NCI-H1436 treated with DMSO at 0.1 percent for 48 hours (cell line): ENCODE data around the gene FRMPD3.
"Not testable (repeated sequence)": the region's sequence is repeated elsewhere in the genome, so short reads cannot be mapped to it uniquely, and the experiment has no call there.

Source experiments
- DNase-seq: peaks from one replicate; lab custom pipeline; 2025; lab: John Stamatoyannopoulos, UW

Gene FRMPD3

DNA sequence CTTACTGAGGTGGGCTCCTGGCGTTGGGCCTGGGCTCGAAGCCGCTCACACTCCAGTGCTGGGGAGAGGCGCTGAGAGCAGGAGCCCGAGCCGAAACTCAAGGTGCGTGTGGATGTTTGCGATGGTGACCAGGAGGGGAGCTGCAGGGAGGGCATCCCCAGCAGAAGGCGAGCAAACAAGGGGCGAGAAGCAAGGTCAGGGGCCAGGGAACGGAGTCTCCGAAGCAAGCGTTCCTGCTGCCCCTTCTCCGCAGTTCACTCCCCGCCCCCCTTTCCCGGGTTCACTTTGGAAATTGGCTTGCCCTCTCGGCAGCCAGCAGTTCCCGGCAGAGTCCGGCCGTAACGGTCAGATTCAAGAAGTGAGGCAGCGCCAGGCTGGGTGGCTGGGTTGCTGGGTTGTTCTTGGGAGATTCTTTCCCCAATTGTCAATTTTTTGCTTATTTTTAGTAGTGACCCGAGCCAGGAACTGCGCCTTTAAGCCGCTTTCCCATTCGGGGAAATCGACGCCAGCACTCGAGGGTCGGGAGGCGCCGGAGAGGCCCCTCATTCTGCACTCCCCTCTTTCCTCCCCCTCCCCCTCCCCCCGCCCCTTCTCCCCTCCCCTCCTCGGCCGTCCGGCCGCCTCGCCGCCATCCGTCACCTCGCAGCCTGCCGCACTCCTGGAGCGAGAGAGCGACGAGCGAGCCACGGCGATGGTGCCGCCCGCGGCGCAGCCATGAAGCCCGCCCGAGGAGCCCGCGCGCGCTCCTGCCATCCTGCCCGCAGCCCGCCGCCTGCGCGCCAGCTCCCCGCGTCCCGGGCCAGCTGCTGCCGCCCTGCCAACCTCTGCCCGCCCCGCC, at the start of gene FRMPD3:
Gene FRMPD3 (plus strand): TSS at position 655 of the 838 bp plus-strand sequence. CDS start 76,937 bp downstream, outside the sequence.
- DNase-seq: no peak

DNA sequence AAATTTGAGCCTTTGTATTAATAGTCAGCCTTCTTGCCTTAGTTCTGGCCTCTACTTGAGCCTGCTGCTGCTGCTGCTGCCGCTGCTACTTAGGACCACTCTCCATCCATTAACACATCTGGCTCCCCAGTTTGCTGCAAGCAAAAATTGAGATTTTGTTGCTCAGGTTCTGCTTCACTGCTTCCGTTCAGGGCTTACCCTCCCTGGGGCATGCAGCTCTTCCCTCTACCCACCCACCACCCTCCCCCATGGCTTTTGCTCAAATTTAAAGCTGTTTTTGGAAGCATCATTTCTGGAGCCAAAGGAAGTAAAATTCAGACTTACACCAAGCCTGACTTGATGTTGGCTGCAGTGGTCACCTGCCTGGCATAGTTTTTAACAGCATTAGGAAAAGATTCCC, 28.9 kb upstream of the FRMPD3 start:
- no peak for DNase-seq

- DNase-seq: no peak
Measured at GRCh38 chrX:107421337-107421861, 28.1 kb upstream of the FRMPD3 start.

DNA sequence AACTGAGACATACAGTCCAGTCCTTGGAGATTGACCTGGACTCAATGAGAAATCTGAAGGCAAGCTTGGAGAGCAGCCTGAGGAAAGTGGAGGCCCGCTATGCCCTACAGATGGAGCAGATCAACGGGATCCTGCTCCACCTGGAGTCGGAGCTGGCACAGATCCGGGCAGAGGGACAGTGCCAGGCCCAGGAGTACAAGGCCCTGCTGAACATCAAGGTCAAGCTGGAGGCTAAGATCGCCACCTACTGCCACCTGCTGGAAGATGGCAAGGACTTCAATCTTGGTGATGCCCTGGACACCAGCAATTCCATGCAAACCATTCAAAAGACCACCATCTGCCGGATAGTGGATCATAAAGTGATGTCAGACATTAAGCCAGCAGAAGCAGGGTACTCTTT, 20.4 kb upstream of the FRMPD3 start:
- no peak for DNase-seq

- DNase-seq: no peak
Measured at GRCh38 chrX:107440187-107440586, 9.3 kb upstream of the FRMPD3 start.

DNA sequence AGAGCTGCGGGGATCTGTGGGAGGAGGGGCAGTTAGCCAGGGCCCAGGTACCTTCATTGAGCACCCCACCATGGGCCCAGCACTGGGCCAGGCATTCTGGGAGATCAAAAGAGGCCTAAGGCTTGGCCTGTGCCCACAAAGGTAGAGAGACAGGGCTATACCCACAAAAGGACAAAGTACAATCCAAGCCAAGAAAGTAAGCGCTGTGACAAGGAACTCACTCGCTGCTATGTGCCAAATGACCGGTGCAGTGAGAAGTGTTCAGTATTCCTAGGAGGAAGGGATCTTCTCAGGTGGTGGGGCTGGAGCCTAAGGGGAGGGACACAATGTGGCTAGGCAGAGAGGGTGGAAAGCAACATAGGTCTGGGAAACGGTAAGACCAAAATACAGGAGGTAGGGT, 8.8 kb upstream of the FRMPD3 start:
- DNase-seq: no peak

DNA sequence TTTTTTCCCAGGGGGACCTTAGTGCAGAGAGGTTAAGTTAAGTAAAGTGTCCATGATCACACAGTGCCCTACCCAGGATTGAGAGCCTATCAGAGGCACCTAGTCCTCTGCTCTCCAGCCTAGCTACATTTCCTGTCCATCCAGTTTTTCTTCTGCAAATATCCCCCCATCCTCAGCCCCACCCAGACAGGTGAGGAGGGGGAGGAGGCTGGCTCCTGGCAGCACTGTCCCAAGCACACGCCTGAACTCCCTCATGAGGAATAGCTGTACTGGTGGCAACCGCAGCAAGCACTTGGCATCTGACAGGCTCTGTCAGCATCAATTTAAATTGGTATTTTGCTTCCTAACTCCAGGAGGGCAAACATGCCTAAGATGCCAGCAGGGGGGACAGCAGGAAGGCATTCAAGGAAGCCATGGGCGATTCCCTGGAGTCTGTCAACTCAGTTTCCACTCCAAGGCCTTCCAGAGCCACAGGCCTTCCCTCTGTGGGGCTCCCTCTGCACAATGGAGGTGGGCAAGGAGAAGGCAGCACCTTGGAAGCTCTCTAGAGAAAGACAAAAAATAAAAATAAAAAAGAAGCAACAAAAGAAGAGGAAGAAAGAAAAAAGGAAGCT, 6.4 kb upstream of the FRMPD3 start:
- DNase-seq: no peak

GRCh38 chrX:107445146-107445545, 4.3 kb upstream of the FRMPD3 start:
- DNase-seq: no peak

DNA sequence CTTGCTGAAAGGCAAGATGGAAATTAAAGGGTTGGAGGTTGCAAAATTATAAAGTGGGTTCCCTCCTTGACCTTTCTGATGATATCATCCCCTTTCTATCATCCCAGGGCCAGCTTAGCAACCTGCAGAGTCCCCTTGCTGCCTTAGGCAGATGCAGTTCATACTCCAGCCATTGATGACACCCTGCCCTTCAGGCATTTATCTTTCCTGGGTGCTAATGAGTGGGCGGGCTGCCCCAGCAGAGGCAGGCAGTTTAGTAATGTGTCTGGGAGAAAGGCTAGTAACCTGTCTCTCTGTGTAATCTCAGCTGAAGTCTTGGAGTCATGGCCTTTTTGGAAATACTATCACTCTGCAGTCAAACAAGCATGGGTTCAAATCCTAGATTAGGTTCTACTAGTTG, 3.8 kb upstream of the FRMPD3 start:
- no peak for DNase-seq

- no peak for DNase-seq
Measured at GRCh38 chrX:107447642-107448041, 1.8 kb upstream of the FRMPD3 start.

GRCh38 chrX:107448625-107448997, 841 bp upstream of the FRMPD3 start:
- no peak for DNase-seq

DNA sequence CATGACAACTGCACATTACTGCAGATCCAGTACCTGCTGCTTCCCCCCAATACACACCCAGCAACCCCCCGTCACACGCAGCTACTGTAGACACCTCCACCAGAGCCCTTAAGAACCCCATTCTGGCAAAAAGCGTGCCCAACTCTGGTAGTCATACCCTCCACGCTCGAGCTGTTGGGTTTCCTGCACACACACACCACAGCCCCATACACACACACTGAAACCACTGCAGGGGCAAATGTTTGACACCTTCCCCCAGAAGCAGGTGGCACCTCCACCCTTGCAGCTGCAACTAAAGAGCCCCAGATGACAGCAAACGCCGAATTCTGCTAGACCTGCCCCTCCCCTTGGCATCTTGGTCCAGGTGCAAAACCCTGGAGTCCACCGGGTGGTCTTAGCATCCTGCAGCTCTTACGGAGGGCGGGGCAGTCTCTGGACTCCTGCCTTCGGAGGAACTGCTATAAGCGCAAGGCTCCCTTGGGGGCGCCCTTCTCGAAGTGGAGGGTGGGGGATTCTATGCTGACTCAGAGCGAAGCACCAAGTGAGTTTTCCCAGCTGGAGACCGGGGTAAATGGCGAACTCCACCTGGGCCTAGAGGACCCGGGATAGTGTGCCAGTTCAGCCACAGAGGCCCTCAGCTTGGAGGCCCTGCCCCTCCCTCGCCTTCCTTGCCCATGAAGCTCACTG, 1.5 kb downstream of the FRMPD3 start:
- peak; percentile 38 for DNase-seq

DNA sequence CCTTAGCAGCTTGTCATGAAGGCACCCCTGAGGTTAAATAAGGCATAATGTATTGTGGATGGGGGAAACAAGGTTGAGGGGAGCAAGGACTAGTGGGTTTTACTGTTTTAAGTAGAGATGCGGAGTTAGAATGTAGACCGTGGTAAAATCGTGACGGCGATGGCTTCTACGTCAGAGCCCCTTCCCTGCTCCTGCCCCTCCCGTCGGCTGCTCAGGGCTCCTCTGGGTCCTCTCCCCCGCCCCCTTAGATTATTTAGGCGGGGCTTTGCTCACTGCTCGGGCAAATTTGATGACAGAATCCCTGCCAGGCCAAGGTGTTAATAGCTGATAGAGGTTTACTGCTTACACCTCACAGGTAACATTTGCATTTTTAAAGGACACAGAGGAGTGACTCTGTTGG, 2.3 kb downstream of the FRMPD3 start:
- peak; percentile 71 for DNase-seq

DNA sequence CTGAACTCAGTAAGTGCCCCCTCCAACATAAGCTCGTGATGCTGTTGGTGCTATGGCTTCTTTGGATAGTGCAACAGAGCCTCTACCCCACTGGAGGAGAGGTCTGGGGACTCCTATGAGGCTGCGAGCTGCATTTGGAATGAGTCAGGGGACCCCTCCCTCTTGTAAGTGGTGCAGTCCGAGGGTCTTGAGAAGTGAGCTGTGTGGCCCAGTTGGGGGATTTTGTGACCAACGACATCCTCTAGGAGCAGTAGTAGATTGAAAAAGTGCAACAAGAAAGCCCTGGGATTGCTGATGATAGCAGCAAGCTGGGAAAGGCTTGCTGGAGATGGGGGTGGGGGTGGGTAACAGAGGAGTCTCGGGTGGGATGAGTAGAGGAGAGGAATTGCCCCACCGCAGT, 3.1 kb downstream of the FRMPD3 start:
- no peak for DNase-seq

- no peak for DNase-seq
Measured at GRCh38 chrX:107454302-107454701, 4.8 kb downstream of the FRMPD3 start.

DNA sequence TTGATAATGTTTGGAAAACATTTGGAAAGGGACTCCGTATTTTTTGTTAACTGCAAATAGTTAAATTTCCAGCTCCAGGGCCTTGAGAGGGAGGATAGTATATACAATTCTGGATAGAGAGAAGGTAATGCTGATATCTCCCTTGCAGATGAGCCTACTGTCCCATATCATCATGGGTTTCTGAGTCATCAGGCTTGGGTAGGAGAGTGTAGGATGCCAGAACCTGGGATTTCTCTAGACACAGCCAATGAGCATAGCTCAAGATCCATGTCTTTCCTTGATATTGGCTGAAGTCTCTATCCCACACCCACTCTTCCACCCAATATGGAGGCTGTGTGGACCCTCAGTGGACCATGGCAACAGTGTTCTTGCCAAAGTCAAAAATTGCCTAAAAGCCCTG, 7.8 kb downstream of the FRMPD3 start:
- DNase-seq: no peak

DNA sequence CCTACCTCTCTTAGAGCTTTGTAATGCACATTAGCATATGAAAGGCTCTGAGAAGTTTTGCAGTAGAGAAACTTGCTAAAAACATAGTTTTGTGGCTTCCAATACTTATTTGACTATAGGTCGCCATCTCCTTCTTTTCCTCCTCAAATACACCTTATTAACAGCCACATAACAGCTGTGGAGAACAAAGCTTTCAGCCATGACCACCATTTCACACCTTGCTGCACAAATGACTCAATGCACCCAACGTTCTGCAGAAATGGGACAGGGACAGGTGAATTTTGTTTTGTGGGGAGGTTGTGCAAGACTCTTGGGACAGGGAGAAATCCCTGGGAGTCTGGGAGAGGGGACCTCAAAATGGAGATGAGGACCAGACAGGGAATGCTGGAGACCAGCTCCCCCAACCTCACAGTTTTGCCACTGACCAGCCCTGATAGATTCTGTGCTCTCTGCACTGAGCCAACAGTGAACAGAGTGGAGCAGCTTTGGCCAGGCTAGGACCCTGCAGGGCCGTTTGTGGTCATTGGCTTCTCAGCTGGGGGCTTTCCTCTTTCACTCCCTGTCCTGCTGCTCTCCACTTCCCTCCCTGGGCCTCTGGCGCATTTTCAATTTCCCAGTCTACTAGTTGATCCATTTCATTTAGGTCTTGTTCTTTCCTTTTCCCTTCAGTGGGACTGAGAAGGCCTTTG, 16.6 kb downstream of the FRMPD3 start:
- no peak for DNase-seq

- no peak for DNase-seq
Measured at GRCh38 chrX:107467271-107467670, 17.8 kb downstream of the FRMPD3 start.

- no peak for DNase-seq
Measured at GRCh38 chrX:107470198-107470597, 20.7 kb downstream of the FRMPD3 start.

DNA sequence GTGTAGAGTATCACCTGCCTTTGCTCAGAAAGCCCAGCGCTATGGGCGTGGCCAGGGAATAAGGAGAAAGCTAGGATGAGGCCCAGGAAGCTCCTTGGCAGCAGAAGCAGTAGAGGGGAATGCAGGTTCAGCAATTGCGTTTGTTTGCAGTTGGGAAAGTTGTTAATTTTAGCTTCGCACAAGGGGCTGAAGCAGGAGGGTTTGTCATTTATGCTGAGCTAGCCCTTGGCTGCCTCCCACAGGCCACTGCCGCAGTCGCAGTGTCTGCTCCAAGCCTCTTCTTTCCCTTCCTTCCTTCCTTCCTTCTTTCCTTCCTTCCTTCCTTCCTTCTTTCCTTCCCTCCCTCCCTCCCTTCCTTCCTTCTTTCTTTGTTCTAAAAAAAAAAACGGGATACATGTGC, 21.5 kb downstream of the FRMPD3 start:
- no peak for DNase-seq

DNA sequence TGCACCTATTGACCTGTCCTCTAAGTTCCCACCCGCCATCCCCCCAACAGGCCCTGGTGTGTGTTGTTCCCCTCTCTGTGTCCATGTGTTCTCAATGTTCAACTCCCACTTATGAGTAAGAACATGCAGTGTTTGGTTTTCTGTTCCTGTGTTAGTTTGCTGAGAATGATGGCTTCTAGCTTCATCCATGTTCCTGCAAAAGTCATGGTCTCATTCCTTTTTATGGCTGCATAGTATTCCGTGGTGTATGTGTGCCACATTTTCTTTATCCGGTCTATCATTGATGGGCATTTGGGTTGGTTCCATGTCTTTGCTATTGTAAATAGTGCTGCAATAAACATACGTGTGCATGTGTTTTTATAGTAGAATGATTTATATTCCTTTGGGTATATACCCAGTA, 22.0 kb downstream of the FRMPD3 start:
- not testable (repeated sequence) for DNase-seq

GRCh38 chrX:107477406-107477805, 28.0 kb downstream of the FRMPD3 start:
- DNase-seq: no peak
